DMS153 (cell line): ENCODE data around the gene C4B.
"Not testable (repeated sequence)": the region's sequence is repeated elsewhere in the genome, so short reads cannot be mapped to it uniquely, and the experiment has no call there.

ENCODE experiments used
- DNase-seq: peaks from one replicate; lab custom pipeline; 2025; lab: John Stamatoyannopoulos, UW

Gene C4B

DNA sequence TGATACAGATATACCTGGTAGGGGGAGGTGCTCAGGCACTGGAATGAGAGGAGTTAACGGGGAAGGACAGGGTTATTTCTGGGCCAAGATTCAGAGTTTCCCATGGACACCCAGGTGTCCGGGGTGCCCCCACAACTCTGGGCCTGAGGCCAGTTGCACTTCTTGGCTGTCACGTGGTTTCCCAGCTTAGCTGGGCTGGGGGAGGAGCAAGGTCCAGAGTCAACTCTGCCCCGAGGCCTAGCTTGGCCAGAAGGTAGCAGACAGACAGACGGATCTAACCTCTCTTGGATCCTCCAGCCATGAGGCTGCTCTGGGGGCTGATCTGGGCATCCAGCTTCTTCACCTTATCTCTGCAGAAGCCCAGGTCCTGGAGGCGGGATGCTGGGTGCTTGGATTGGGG lies at the start of gene C4B:
C4B (plus strand) TSS at position 249 of the 400 bp plus-strand sequence; CDS start at position 300, 51 bp downstream.
- not testable (repeated sequence) for DNase-seq

DNA sequence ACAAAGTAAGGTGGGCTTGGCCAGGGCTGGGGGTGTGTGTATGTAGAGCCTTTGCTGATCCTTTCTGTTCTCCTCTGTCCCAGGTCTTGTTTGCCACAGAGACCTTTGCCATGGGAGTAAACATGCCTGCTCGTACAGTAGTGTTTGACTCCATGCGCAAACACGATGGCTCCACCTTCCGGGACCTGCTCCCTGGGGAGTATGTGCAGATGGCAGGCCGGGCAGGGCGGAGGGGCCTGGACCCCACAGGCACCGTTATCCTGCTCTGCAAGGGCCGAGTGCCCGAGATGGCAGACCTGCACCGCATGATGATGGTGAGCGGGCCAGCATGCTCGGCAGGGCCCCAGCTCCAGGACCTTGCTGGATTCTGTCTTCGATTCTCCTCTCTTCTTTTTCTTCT lies 48.9 kb upstream of the C4B start:
- DNase-seq: no peak

DNA sequence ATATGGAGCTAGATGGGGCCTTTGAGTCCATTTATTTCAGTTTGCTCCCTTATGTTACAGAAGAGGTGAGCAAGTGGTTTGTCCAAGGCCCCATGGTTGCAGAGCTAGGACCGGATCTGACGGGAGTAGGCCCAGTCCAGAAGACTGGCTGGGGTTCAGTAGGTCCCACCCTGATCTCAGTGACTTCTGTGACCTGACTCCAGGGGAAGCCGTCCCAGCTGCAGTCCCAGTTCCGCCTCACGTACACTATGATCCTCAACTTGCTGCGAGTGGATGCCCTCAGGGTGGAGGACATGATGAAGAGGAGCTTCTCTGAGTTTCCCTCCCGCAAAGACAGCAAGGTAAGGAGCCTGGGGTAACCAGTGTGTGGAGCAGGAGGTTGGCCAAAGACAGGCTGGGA lies 48.1 kb upstream of the C4B start:
- DNase-seq: no peak

DNA sequence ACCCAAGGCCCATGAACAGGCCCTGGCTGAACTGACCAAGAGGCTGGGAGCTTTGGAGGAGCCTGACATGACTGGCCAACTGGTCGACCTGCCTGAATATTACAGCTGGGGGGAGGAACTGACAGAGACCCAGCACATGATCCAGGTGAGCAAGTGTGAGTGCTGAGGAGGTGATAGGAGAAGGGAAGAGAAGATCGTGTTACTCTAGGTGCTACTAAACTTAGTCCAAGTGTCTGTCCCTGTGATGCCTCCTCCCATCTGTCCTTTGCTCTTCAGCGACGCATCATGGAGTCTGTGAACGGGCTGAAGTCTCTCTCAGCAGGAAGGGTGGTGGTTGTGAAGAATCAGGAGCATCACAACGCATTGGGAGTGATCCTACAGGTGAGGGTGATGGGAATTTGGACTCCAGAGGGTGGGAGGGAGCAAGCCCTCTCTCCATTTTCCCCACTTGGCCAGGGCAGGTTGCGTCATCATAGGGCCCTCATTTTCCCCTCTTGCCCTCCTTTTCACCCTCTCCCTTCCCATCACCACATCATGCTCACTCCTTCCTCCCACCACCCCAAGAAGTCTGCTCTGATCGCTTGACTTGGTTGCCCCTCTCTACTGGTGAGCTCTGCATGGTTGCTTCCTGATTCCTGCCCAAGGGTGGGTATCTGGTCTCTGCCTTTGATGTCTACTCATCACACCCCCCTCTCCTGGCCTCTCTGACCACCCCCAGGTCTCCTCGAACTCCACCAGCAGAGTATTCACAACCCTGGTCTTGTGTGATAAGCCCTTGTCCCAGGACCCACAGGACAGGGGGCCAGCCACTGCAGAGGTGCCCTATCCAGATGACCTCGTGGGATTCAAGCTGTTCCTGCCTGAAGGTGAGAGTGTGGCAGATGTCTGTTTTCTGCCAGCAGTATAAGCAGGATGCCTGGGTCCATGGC lies 47.3 kb upstream of the C4B start:
- DNase-seq: no peak

DNA sequence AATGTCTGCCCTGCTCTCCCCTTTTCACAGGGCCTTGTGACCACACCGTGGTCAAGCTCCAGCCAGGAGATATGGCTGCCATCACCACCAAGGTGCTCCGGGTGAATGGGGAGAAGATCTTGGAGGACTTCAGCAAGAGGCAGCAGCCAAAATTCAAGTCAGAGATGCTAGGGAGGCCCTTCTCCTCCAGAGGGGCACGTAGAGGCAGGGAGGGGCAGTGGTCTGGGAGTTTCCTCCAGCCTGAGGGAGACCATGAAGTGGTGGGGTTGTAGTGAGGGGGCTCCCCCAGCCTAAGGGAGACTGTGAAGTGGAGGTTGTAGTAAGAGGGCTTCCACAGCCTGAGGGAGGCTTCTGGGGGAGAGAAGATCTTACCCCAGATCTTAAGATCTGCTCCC lies 46.7 kb upstream of the C4B start:
- no peak for DNase-seq

DNA sequence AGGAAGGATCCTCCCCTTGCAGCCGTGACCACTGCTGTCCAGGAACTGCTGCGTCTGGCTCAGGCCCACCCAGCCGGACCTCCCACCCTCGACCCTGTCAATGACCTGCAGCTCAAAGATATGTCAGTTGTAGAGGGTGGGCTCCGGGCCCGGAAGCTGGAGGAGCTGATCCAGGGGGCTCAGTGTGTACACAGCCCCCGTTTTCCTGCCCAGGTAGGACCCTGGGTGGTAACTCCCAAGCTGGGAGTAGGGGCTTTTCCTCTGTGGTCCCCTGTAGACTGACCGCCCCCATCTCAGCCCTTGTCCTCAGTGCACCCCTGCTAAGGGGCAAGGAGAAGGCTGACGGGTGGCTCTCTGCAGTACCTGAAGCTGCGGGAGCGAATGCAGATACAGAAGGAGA lies 46.3 kb upstream of the C4B start:
- no peak for DNase-seq

DNA sequence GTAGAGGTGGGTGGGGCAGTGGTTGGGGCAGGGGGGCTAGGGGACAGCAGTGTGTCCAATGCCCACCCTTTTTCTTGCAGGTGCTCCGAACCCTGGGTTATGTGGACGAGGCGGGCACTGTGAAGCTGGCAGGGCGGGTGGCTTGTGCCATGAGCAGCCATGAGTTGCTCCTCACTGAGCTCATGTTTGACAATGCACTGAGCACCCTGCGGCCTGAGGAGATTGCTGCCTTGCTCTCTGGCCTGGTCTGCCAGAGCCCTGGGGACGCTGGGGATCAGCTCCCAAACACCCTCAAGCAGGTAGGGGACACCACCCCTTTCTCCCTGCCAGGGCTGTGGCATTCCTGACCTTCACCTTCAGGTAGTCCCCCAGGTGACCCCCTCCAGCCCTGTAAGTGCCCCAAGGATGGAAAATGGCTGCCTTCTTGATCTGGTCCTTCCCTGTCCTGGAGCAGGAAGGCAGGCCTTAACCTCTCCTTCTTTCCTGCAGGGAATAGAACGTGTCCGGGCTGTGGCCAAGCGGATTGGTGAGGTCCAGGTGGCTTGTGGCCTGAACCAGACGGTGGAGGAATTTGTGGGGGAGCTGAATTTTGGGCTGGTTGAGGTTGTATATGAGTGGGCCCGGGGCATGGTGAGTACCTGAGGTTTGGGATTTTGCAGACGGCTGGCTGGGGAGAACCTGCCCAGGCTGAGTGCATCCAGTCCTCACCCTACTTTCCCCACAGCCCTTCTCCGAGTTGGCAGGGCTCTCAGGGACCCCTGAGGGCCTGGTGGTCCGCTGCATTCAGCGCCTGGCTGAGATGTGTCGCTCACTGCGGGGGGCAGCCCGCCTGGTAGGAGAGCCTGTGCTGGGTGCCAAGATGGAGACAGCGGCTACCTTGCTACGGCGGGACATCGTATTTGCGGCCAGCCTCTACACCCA lies 45.5 kb upstream of the C4B start:
- no peak for DNase-seq

DNA sequence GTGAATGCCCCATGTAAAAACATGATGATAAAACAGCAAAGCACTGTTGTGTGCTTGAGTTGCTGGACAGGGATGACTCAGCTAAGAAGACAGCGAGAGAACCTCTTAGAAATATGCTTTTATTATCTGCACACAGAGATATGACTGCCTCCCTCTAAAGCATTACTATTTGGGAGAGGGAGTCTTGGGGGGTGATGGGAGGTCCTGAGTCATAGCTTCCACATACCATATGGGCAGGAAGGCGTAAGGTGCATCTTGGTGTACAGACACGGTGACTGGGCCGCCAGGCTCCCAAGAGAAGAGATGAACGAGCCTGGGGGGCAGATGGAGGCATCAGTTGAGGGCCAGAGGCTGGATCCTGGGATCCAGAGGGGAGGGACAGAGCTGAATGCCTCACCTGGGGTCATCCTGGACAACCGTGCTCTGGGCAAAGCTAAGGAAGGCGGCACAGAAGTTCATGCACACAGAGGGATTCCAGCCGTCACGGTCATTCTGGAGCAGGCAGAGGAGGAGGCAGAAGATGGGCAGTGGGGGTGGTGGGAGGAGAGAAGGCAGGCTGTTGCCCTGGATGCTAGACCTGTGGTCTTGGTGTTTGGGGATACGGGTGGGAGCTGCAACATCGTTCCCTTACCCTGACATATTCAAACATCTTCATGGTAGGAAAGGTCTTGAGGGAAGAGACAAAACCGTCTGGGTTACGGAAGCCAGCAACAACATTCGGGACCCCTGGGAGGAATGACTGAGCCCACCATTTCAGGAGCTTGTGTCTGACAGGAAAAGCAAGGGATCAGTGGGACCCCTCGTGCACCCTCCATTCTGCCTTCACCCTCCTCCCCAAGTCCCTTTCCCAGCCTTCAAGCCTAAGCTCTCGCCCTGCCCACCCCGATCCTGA lies 44.6 kb upstream of the C4B start:
- DNase-seq: no peak

DNA sequence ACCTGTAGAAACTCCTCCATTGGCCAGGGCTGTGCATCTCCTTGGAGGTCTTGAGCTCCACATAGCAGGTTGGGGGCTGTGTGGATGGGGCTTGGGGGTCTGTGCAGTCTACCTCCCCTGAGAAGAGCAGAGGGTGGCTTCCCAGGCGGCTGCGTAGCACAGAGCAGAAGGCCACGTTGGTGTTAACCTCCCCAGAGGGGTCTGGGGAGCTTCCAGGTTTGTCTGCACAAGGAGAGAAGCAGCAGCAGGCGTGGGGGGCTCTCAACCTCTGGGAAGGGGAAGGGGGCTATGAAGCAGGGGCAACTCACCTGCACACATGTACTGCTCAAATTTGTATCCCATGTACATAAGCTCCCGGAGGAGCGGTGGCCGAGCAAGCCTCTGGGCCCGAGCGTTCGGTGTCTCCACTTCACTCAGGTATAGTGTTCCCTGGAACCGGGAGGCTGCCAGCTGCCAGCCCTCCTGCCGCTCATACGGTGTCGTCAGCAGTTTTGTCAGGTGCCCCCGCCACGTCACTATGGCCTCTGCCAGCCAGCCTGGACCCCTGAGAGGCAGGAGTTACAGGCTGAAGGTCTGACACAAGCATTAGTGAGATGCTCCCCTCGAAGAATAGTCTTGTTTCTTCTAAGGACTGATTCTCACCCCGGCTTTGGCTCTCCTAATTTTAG lies 43.9 kb upstream of the C4B start:
- DNase-seq: no peak

DNA sequence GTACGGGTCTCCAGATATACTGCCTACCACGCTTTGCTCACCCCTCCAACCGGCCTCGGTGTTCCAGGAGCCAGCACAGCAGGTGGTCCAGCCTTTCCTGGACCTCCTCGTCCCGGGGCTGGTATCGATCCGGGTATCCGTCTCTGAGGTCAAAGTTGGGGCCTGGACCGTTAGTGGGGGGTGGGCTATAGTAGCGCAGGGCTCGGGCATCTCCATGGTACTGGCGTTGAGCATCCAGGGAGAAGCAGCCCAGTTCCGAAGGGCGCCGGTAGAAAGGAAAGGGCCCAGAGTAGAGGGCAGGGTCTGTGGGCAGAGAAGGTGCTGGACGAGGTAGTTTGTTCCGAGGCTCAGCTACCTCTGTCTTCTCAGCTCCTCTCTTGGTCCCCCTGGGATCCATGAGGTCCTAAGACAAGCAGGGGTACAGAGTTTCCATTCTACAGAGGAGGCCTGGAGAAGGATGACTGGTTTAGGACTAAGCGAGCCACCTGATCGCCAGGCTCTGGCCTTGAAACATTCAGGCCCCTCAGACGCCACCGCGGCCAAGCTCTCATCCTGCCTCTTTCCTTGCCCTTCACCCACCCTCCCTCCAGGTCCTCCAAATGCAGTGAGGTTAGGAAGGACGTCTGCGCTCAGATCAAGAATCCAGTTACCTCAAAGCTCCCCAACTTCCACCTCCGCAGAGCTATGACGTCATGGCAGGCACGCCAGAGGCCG lies 43.2 kb upstream of the C4B start:
- no peak for DNase-seq

DNA sequence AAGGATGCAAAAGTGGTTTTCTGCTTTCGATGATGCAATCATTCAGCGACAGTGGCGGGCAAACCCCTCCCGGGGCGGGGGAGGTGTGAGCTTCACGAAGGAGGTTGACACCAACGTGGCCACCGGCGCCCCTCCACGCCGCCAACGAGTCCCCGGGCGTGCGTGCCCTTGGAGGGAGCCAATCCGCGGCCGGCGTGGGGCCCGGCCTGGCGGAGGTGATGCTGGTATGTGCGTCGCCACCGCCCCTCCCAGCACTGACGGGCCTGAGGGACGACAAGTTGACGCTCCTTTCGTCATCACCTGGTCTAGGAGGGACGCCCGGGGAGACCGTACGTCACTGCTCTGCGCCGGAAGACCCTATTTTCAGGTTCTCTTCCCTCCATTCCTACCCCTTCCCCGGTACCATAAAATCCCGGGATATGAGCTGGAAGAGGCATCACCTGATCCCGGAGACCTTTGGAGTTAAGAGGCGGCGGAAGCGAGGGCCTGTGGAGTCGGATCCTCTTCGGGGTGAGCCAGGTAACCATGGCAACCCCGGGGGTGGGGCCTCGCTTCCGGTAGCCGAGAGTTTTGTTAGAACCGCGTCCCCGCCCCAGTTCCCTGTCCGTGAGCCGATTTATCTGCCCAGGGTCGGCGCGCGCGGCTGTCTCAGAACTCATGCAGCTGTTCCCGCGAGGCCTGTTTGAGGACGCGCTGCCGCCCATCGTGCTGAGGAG lies 42.4 kb upstream of the C4B start, which contains the start of gene DXO:
DXO (minus strand) TSS at position 146 of the 716 bp plus-strand sequence. CDS start 463 bp downstream, outside the sequence.
- peak; percentile 96 for DNase-seq

DNA sequence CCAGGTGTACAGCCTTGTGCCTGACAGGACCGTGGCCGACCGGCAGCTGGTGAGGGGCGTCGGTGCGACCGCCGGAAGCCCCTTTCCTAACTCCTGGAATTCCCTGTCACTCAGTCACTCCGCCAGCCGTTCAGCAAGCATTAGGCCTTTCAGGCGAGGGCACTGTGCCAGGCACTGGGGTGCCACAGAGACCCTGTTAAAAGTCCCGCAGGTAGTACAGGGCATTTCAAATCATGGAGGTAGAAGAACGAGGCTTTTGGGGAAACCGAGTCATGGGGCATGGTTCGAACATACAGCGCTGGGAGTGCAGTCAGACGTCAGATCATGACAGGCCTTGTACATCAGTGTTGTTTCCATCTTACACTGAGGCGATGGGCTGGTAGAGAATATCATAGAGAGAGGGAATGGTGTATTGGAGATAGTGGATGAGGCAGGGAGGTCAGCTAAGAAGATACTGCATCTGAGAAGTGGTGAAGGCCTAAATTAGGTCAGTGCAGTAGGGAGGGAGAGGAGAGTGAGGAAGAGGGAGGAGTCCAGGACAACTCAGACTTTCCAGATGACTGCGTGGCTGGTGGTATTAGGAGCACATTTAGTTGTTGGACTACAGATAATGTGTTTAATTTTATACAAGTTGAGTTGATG lies 41.8 kb upstream of the C4B start:
- DNase-seq: no peak

DNA sequence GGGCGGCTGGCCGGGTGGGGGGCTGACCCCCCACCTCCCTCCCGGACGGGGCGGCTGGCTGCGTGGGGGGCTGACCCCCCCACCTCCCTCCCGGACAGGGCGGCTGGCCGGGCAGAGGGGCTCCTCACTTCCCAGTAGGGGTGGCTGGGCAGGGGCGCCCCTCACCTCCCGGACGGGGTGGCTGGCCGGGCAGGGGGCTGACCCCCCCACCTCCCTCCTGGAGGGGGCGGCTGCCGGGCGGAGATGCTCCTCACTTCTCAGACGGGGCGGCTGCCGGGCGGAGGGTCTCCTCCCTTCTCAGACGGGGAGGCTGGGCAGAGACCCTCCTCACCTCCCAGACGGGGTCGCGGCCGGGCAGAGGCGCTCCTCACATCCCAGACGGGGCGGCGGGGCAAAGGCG lies 38.5 kb upstream of the C4B start:
- DNase-seq: not testable (repeated sequence)

DNA sequence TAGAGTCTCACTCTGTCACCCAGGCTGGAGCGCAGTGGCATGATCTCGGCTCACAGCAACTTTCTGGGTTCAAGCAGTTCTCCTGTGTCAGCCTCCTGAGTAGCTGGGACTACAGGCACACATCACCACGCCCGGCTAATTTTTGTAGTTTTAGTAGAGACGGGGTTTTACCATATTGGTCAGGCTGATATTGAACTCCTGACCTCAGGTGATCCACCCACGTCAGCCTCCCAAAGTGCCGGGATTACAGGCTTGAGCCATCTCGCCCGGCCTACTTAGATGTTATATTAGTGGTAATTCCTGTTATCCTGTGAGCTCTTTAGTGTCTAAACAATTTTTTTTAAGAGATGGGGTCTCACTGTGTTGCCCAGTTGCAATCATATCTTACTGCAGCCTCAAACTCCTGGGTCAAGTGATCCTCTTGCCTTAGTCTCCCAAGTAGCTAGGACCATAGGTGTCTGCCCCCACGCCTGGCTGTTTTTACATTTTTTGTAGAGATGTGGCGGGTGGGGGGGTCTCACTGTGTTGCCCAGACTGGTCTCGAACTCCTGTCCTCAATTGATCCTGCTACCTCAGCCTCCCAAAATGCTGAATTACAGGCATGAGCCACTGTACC lies 36.7 kb upstream of the C4B start:
- no peak for DNase-seq

DNA sequence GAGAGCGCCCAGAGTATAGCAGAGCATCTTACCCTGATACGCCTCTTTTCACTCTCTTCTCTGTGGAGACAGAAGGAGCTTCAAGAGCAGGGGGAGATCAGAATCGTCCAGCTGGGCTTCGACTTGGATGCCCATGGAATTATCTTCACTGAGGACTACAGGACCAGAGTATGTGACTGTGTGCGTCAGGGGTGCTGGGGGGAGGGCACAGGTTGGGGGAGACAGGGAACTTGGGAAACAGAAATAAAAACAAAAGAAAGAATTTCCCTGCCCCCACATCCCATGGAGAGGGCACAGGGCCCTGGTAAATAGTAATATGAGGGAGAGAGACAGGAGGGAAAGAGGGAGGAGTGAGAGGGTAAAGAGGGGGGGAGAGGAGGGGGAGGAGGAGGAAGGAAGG lies 35.8 kb upstream of the C4B start:
- no peak for DNase-seq

DNA sequence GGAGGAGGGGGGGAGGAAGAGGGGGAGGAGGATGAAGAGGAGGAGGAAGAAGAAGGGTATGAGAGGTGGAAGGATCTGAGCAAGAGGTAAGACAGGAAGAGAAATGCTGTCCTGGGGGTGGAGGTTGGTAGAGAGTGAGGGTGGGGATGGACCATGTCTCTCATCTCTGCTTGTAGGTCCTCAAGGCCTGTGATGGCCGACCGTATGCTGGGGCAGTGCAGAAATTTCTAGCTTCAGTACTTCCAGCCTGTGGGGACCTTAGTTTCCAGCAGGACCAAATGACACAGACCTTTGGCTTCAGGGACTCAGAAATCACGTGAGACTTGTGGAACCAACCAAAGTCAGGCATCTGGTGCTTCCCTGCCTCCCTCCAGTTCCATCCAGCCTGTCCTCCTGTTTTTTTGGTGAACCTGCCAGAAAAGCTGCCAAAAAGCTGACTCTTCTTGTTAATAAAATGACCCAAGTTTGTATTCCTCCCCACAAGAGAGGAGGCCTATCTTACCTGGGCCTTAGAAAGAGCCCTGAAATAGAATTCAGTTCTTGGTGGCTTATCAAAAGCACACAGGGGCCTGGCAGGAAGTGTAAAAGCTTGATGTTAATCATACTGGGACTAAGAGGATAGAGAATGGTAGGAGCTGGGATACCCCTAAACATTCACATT lies 35.2 kb upstream of the C4B start:
- no peak for DNase-seq

DNA sequence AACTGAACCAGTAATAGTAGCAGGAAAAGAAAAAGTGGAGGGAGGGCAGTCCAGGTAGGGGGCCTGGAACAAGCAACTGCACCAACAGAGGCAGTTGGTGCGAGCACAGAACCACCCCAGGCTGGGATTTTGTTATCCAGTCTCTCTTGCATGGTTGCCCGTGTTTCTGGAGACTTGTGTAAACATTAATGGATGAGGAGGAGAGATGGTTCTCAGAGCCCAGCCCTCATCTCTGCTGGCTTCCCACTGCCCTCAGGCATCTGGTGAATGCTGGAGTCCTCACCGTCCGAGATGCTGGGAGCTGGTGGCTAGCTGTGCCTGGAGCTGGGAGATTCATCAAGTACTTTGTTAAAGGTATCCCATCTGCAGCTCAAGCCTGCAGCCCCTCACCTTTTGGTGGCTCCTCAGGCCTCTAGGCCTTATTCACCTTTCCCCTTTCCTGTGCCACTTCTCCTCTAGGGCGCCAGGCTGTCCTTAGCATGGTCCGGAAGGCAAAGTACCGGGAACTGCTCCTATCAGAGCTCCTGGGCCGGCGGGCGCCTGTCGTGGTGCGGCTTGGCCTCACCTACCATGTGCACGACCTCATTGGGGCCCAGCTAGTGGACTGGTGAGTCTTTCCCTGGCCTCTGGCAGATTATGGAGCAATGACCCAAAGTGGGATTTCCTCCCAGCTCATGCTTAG lies 34.3 kb upstream of the C4B start:
- not testable (repeated sequence) for DNase-seq

DNA sequence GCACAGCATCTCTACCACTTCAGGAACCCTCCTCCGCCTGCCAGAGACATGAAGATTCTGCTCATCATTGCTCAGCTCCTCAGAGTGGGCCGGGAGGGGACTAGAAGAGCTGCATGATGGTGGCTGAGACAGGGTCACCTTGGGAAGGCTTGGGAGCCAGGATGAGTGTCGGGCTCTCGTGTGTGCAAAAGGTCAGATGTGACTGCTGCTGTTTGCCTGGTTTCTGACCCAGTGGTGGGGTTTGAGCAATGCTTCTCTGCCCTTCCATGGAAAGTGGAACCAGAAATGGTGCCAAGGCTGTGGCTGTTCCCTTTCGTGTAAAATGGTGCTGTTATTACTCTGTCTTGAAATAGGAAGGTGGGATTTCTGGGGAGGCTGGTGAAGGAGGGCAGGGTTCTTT lies 33.6 kb upstream of the C4B start:
- DNase-seq: not testable (repeated sequence)
